ENCODE measurements around the gene SGTA.
"Not testable (repeated sequence)": the region's sequence is repeated elsewhere in the genome, so short reads cannot be mapped to it uniquely, and the experiment has no call there.

The SGTA gene

GRCh38 chr19:2793126-2793525, 10.1 kb upstream of the SGTA start:
- no peak for TF ChIP-seq CTCF (IDR thresholded peaks at IDR 0.05; ENCODE audit: low read depth, low read length, missing control alignments)

GRCh38 chr19:2792666-2793065, 9.6 kb upstream of the SGTA start:
- not testable (repeated sequence) for H3K4me3 ChIP-seq (replicated peaks; ENCODE audit: low read depth, low read length); DNase-seq (ENCODE audit: extremely low read depth, low read depth)

More at GRCh38 chr19:2793126-2793525, 10.1 kb upstream of the SGTA start:
- H3K4me3 ChIP-seq (replicated peaks; ENCODE audit: low read depth, low read length): no peak overlapping the region
- no peak for DNase-seq (ENCODE audit: extremely low read depth, low read depth)

- TF ChIP-seq CTCF (IDR thresholded peaks at IDR 0.05; ENCODE audit: low read depth, low read length, missing control alignments): no peak
- DNase-seq (ENCODE audit: extremely low read depth, low read depth): no peak
- no peak overlapping the region for H3K4me3 ChIP-seq (replicated peaks; ENCODE audit: low read depth, low read length)
Observed at GRCh38 chr19:2791876-2792275, 8.8 kb upstream of the SGTA start.

- no peak for DNase-seq (ENCODE audit: extremely low read depth, low read depth)
- no peak overlapping the region for H3K4me3 ChIP-seq (replicated peaks; ENCODE audit: low read depth, low read length)
- TF ChIP-seq CTCF (IDR thresholded peaks at IDR 0.05; ENCODE audit: low read depth, low read length, missing control alignments): no peak
Observed at GRCh38 chr19:2791440-2791839, 8.4 kb upstream of the SGTA start.

- no peak overlapping the region for H3K4me3 ChIP-seq (replicated peaks; ENCODE audit: low read depth, low read length)
- TF ChIP-seq CTCF (IDR thresholded peaks at IDR 0.05; ENCODE audit: low read depth, low read length, missing control alignments): no peak
- DNase-seq (ENCODE audit: extremely low read depth, low read depth): no peak
Observed at GRCh38 chr19:2790557-2791271, 7.6 kb upstream of the SGTA start.

GRCh38 chr19:2790194-2790556, 7.1 kb upstream of the SGTA start:
- no peak for TF ChIP-seq CTCF (IDR thresholded peaks at IDR 0.05; ENCODE audit: low read depth, low read length, missing control alignments)
- H3K4me3 ChIP-seq (replicated peaks; ENCODE audit: low read depth, low read length): no peak overlapping the region
- DNase-seq (ENCODE audit: extremely low read depth, low read depth): no peak

GRCh38 chr19:2788237-2788636, 5.2 kb upstream of the SGTA start:
- TF ChIP-seq CTCF (IDR thresholded peaks at IDR 0.05; ENCODE audit: low read depth, low read length, missing control alignments): no peak
- H3K4me3 ChIP-seq (replicated peaks; ENCODE audit: low read depth, low read length): no peak overlapping the region
- no peak for DNase-seq (ENCODE audit: extremely low read depth, low read depth)

All from HFF-Myc (cell line).